H1 (cell line): Measurements from ENCODE around the gene NID1. TPM values are rescaled to one million over a fixed set of nuclear protein-coding genes. Genes with fewer than 3 reads are reported as not detected.

Experiments
- CTCF ChIA-PET: fragments of 300-600 bp; sonication (Branson Sonifier 250); formaldehyde crosslinking; loops from one replicate; lab custom pipeline; 2021; ENCODE audit not compliant: partially characterized antibody; lab: Charles Lee
- POLR2A ChIA-PET: fragments of 300-600 bp; sonication (Branson Sonifier 250); formaldehyde crosslinking; loops from one replicate; lab custom pipeline; 2021; ENCODE audit warnings: inconsistent platforms; ENCODE audit not compliant: partially characterized antibody; lab: Charles Lee
- DNase-seq, 2 experiments: peaks; one replicate each; pipeline versions ENCODE4 v3.0.0 to v3.0.0-alpha.2; 2010 to 2022; ENCODE audit warnings: low spot score in 2 of 2, low read depth in 1 of 2, mixed read lengths in 1 of 2
- FAIRE-seq: peaks from 2 replicates; lab custom pipeline; 2011; peaks lifted over from hg19 to GRCh38; lab: Jason Lieb, UNC
- H2AFZ ChIP-seq: 2 replicates; pipeline ENCODE4 v1.8.1; 2012; ENCODE audit warnings: low read length, inconsistent platforms
- H2AK5ac ChIP-seq: 2 replicates; pipeline ENCODE4 v1.6.1; 2013; ENCODE audit warnings: low read depth, low read length
- H2BK120ac ChIP-seq: replicated peaks from 2 replicates; pipeline ENCODE3; 2013; ENCODE audit warnings: low read depth, low read length, inconsistent platforms
- H2BK12ac ChIP-seq: 2 replicates; pipeline ENCODE4 v1.6.1; 2013; ENCODE audit warnings: low read depth, low read length
- H2BK15ac ChIP-seq: 2 replicates; pipeline ENCODE4 v1.6.1; 2013; ENCODE audit warnings: low read length
- H2BK20ac ChIP-seq: 2 replicates; pipeline ENCODE4 v1.6.1; 2013; ENCODE audit warnings: low read length
- H2BK5ac ChIP-seq: 2 replicates; pipeline ENCODE4 v1.6.1; 2013; ENCODE audit warnings: low read depth, low read length
- H3K14ac ChIP-seq: 2 replicates; pipeline ENCODE4 v1.6.1; 2013; ENCODE audit warnings: inconsistent platforms; ENCODE audit not compliant: insufficient read length
- H3K18ac ChIP-seq: 2 replicates; pipeline ENCODE4 v1.6.1; 2013; ENCODE audit warnings: low read length; ENCODE audit errors: extremely low read depth
- H3K23ac ChIP-seq: 2 replicates; pipeline ENCODE4 v1.6.1; 2013; ENCODE audit warnings: inconsistent platforms; ENCODE audit not compliant: insufficient read length
- H3K23me2 ChIP-seq: 2 replicates; pipeline ENCODE4 v1.6.1; 2013; ENCODE audit warnings: low read depth, low read length
- H3K27ac ChIP-seq: 2 replicates; pipeline ENCODE4 v1.6.1; 2011; ENCODE audit warnings: low read depth, low read length, inconsistent platforms
- H3K27me3 ChIP-seq, 4 experiments: replicated peaks in 1 of 4; 1 replicate in 1 of 4; 2 replicates in 3 of 4; pipeline versions ENCODE4 v1.6.1 to v1.8.1; 2011 to 2013; ENCODE audit warnings: low read length in 3 of 4, mild to moderate bottlenecking in 3 of 4, inconsistent platforms in 2 of 4, mixed read lengths in 2 of 4, moderate library complexity in 1 of 4; ENCODE audit not compliant: control insufficient read depth in 3 of 4, insufficient read depth in 3 of 4; ENCODE audit errors: extremely low read depth in 1 of 4
- H3K36me3 ChIP-seq, 4 experiments: 2 replicates each; pipeline versions ENCODE4 v1.6.1 to v1.8.1; 2011 to 2013; ENCODE audit warnings: mild to moderate bottlenecking in 4 of 4, low read length in 3 of 4, moderate library complexity in 2 of 4, control low read depth in 1 of 4, inconsistent platforms in 1 of 4; ENCODE audit not compliant: insufficient read depth in 4 of 4, control insufficient read depth in 2 of 4
- H3K4ac ChIP-seq: replicated peaks from 2 replicates; pipeline ENCODE3; 2013; ENCODE audit warnings: low read length, low read depth, mixed read lengths, inconsistent platforms; ENCODE audit not compliant: insufficient read length
- H3K4me1 ChIP-seq, 4 experiments: replicated peaks in 1 of 4; 1 replicate in 1 of 4; 2 replicates in 3 of 4; pipeline versions ENCODE4 v1.6.1 to v1.8.1; 2011 to 2013; ENCODE audit warnings: low read length in 3 of 4, inconsistent platforms in 2 of 4, mixed read lengths in 1 of 4; ENCODE audit not compliant: insufficient read depth in 4 of 4, control insufficient read depth in 3 of 4
- H3K4me2 ChIP-seq, 2 experiments: 2 replicates each; pipeline versions ENCODE4 v1.6.1 to v1.8.1; 2011 to 2013; ENCODE audit warnings: low read depth in 2 of 2, low read length in 2 of 2, control low read depth in 1 of 2, inconsistent platforms in 1 of 2, mild to moderate bottlenecking in 1 of 2; ENCODE audit not compliant: insufficient read depth in 1 of 2
- H3K4me3 ChIP-seq, 4 experiments: fragments of 200-600, 300-600 bp in 1 of 4; sonication (generic), shearing (Covaris generic), sonication (Bioruptor Twin) in 1 of 4; 2 replicates each; pipeline versions ENCODE4 v1.5.1 to v1.8.1; 2011 to 2016; ENCODE audit warnings: low read length in 4 of 4, low read depth in 3 of 4, control low read depth in 2 of 4, inconsistent platforms in 2 of 4, mild to moderate bottlenecking in 2 of 4, mixed read lengths in 1 of 4, moderate library complexity in 1 of 4; ENCODE audit not compliant: insufficient read depth in 2 of 4; ENCODE audit errors: extremely low read depth in 1 of 4
- H3K56ac ChIP-seq: replicated peaks from 2 replicates; pipeline ENCODE3; 2013; ENCODE audit warnings: low read depth, mild to moderate bottlenecking, mixed read lengths, low read length, inconsistent platforms; ENCODE audit not compliant: insufficient read length
- H3K79me1 ChIP-seq: 2 replicates; pipeline ENCODE4 v1.6.1; 2013; ENCODE audit warnings: low read depth, low read length, control low read depth
- H3K79me2 ChIP-seq, 2 experiments: 2 replicates each; pipeline versions ENCODE4 v1.6.1 to v1.8.1; 2012 to 2013; ENCODE audit warnings: low read length in 2 of 2, mild to moderate bottlenecking in 2 of 2, inconsistent platforms in 1 of 2; ENCODE audit not compliant: insufficient read depth in 2 of 2, control insufficient read depth in 1 of 2
- H3K9ac ChIP-seq, 4 experiments: replicated peaks in 1 of 4; 1 replicate in 1 of 4; 2 replicates in 3 of 4; pipeline versions ENCODE4 v1.6.1 to v1.8.1; 2011 to 2013; ENCODE audit warnings: low read depth in 3 of 4, low read length in 3 of 4, control low read depth in 2 of 4, mild to moderate bottlenecking in 2 of 4, moderate library complexity in 2 of 4, inconsistent platforms in 1 of 4; ENCODE audit errors: extremely low read depth in 1 of 4
- H3K9me3 ChIP-seq, 2 experiments: 2 replicates each; pipeline versions ENCODE4 v1.6.1 to v1.8.1; 2012 to 2013; ENCODE audit warnings: mild to moderate bottlenecking in 2 of 2, moderate library complexity in 2 of 2, control low read depth in 1 of 2, inconsistent platforms in 1 of 2, low read depth in 1 of 2, low read length in 1 of 2, mixed read lengths in 1 of 2; ENCODE audit not compliant: insufficient read depth in 2 of 2
- H4K20me1 ChIP-seq, 2 experiments: replicated peaks in 1 of 2; 2 replicates each; pipeline versions ENCODE3 to v1.8.1; 2011 to 2013; ENCODE audit warnings: inconsistent platforms in 2 of 2, low read length in 2 of 2, mild to moderate bottlenecking in 1 of 2; ENCODE audit not compliant: insufficient read depth in 2 of 2, control insufficient read depth in 1 of 2
- H4K5ac ChIP-seq: 2 replicates; pipeline ENCODE4 v1.6.1; 2013; ENCODE audit warnings: low read length, low read depth, mixed read lengths, inconsistent platforms; ENCODE audit not compliant: insufficient read length
- H4K8ac ChIP-seq: 2 replicates; pipeline ENCODE4 v1.8.0; 2013; ENCODE audit warnings: mild to moderate bottlenecking, moderate library complexity, low read length, inconsistent platforms; ENCODE audit not compliant: insufficient read depth; ENCODE audit errors: extremely low read depth
- H4K91ac ChIP-seq: replicated peaks from 2 replicates; pipeline ENCODE3; 2013; ENCODE audit warnings: low read length, mixed read lengths, inconsistent platforms; ENCODE audit not compliant: insufficient read length
- CEBPB ChIP-seq: IDR thresholded peaks from 2 replicates; pipeline ENCODE4 v1.6.1; 2012; ENCODE audit warnings: low read depth, low read length
- CTCF ChIP-seq, 3 experiments: IDR thresholded peaks; 1 replicate in 2 of 3; 2 replicates in 1 of 3; pipeline versions ENCODE4 v1.5.1 to v1.6.1; 2011; ENCODE audit warnings: low read length in 3 of 3, mild to moderate bottlenecking in 3 of 3, inconsistent platforms in 2 of 3, low read depth in 1 of 3, moderate library complexity in 1 of 3; ENCODE audit not compliant: insufficient read depth in 1 of 3; ENCODE audit errors: control extremely low read depth in 1 of 3
- EP300 ChIP-seq, 2 experiments: IDR thresholded peaks; 1 replicate in 1 of 2; 2 replicates in 1 of 2; pipeline ENCODE4 v1.6.1; 2011 to 2012; ENCODE audit warnings: low read depth in 2 of 2, low read length in 2 of 2, mild to moderate bottlenecking in 2 of 2, borderline replicate concordance in 1 of 2, inconsistent platforms in 1 of 2, moderate library complexity in 1 of 2
- FOSL1 ChIP-seq: IDR thresholded peaks from 2 replicates; pipeline ENCODE4 v1.6.1; 2011; ENCODE audit warnings: mild to moderate bottlenecking, low read depth, low read length, moderate library complexity; ENCODE audit not compliant: insufficient read depth
- GABPA ChIP-seq: IDR thresholded peaks from 2 replicates; pipeline ENCODE4 v1.6.1; 2011; ENCODE audit warnings: mild to moderate bottlenecking, low read length, moderate library complexity, borderline replicate concordance; ENCODE audit not compliant: insufficient read depth
- KDM1A ChIP-seq: fragments of 200-600, 300-600 bp; sonication (generic); IDR thresholded peaks from 2 replicates; pipeline ENCODE4 v1.7.1; 2016; ENCODE audit warnings: mild to moderate bottlenecking, low read length, borderline replicate concordance
- NRF1 ChIP-seq: IDR thresholded peaks from 2 replicates; pipeline ENCODE4 v1.6.1; 2011; ENCODE audit warnings: mild to moderate bottlenecking, low read depth, low read length, improper control_type of control experiment
- SIRT6 ChIP-seq: IDR thresholded peaks from one replicate; pipeline ENCODE4 v1.7.1; 2012; ENCODE audit warnings: low read length, inconsistent platforms
- SP2 ChIP-seq: IDR thresholded peaks from 2 replicates; pipeline ENCODE4 v1.6.1; 2012; ENCODE audit warnings: mild to moderate bottlenecking, low read length, inconsistent platforms
- USF2 ChIP-seq: IDR thresholded peaks from 2 replicates; pipeline ENCODE4 v1.6.1; 2011; ENCODE audit warnings: low read length, improper control_type of control experiment
- YY1 ChIP-seq: IDR thresholded peaks from 2 replicates; pipeline ENCODE4 v1.6.1; 2011; ENCODE audit warnings: low read depth, mild to moderate bottlenecking, low read length
- WGBS, 2 experiments: shearing (Covaris generic) in 1 of 2; methylation state at CpG; one replicate each; pipeline versions ENCODE4 v1.1.6 to v1.1.7; 2013 to 2015; ENCODE audit warnings: low lambda C conversion rate in 2 of 2, mixed read lengths in 2 of 2, inconsistent platforms in 1 of 2, low coverage in 1 of 2, missing lambda C conversion rate in 1 of 2; ENCODE audit not compliant: insufficient replicate concordance in 2 of 2, insufficient coverage in 1 of 2, insufficient read length in 1 of 2; ENCODE audit errors: extremely low coverage in 1 of 2, missing lambda C conversion rate in 1 of 2; 5-methylcytosine and 5-hydroxymethylcytosine counted together
- polyA plus RNA-seq, 7 experiments: library from polyadenylated mRNA; depleted of rRNA in 3 of 7; stranded (reverse) in 5 of 7; unstranded in 2 of 7; fragments of >200 nt in 5 of 7; fragments of 200-250 nt in 2 of 7; gene quantifications; 1 replicate in 5 of 7; 2 replicates in 1 of 7; 4 replicates in 1 of 7; pipeline versions ENCODE4 v1.2.1 to v1.2.3, GENCODE V29; 2011 to 2013; ENCODE audit warnings: missing spikeins in 2 of 7, mixed read lengths in 2 of 7
- total RNA-seq: library from RNA; stranded (reverse); fragmentation: NEBNext Ultra II Directional; extraction: Animal tissue kit (Norgen Biotek cat#: 25700); gene quantifications from 2 replicates; pipeline ENCODE4 v1.2.1, GENCODE V29; 2021

The NID1 gene
- total and polyA plus RNA-seq, 2 of the 8 experiments (the other 6 are each of a cell fraction or from before 2014, with no cell fraction given): 20.9 to 25.4 TPM

GRCh38 chr1:235955777-235956176, 109.1 kb downstream of the NID1 start:
- 83% methylated on average over 4 of the region's 4 CpGs; no CpG with 5 or more reads in 1 of the 2 experiments for WGBS, 2 experiments
- POLR2A ChIA-PET: no interaction called here
- no peak for FAIRE-seq
- TF ChIP-seq CEBPB: no peak
- TF ChIP-seq EP300 (IDR thresholded peaks at IDR 0.05; ENCODE audit: borderline replicate concordance in 1 of 2, low read depth in 2 of 2, low read length in 2 of 2): no peak
- TF ChIP-seq SIRT6: no peak
- no peak for TF ChIP-seq SP2
- TF ChIP-seq USF2: no peak
- no peak for TF ChIP-seq NRF1
- no peak for TF ChIP-seq KDM1A
- no peak for TF ChIP-seq YY1
- TF ChIP-seq CTCF (IDR thresholded peaks at IDR 0.05; ENCODE audit: control extremely low read depth in 1 of 3, insufficient read depth in 1 of 3, low read depth in 1 of 3, low read length in 3 of 3): no peak
- TF ChIP-seq GABPA: no peak
- no peak for TF ChIP-seq FOSL1

More at GRCh38 chr1:235955777-235956176, 109.1 kb downstream of the NID1 start:
- H3K36me3 ChIP-seq: no peaks in the 10 kb centered on the region
- H2BK120ac ChIP-seq: no peak overlapping the region
- H3K27me3 ChIP-seq: no peaks in the 10 kb centered on the region; a peak in 1 of 7 replicates
- H3K4ac ChIP-seq: no peak overlapping the region
- no peak overlapping the region for H3K4me3 ChIP-seq
- H2BK20ac ChIP-seq: no peak overlapping the region
- H3K18ac ChIP-seq: no peak overlapping the region
- H3K14ac ChIP-seq: no peak overlapping the region
- no peaks in the 10 kb centered on the region for H3K9me3 ChIP-seq
- H3K4me1 ChIP-seq: no peaks in the 10 kb centered on the region; a peak in 3 of 7 replicates
- no peak overlapping the region for H3K56ac ChIP-seq
- H2AK5ac ChIP-seq: no peak overlapping the region
- H3K9ac ChIP-seq: no peak overlapping the region
- CTCF ChIA-PET: interaction anchor here (1.2 to 2.2 kb wide), 3 partner anchors 9 to 32 kb away, joined by 3 to 5 read pairs (median 3); no protein-coding TSS in a partner anchor
- H3K27ac ChIP-seq: no peak overlapping the region
- no peaks in the 10 kb centered on the region for H4K20me1 ChIP-seq
- no peak overlapping the region for H2BK12ac ChIP-seq
- H2BK15ac ChIP-seq: no peak overlapping the region
- no peaks in the 10 kb centered on the region for H3K23me2 ChIP-seq
- H4K8ac ChIP-seq: no peak overlapping the region
- no peaks in the 10 kb centered on the region for H3K79me2 ChIP-seq
- no peak overlapping the region for H4K91ac ChIP-seq
- DNase-seq: no peak
- no peak overlapping the region for H2AFZ ChIP-seq
- H2BK5ac ChIP-seq: no peak overlapping the region
- H4K5ac ChIP-seq: no peak overlapping the region
- no peak overlapping the region for H3K4me2 ChIP-seq
- H3K23ac ChIP-seq: no peak overlapping the region
- no peaks in the 10 kb centered on the region for H3K79me1 ChIP-seq
